HG02840 (cell line): Measurements from ENCODE around the gene GFPT1.
"Not testable (repeated sequence)": the region's sequence is repeated elsewhere in the genome, so short reads cannot be mapped to it uniquely, and the experiment has no call there.

Source experiments
- ATAC-seq: cut with Tn5 transposase; IDR thresholded peaks from one replicate; pipeline ENCODE4 v1.9.1; 2021; ENCODE audit warnings: mild to moderate bottlenecking, moderate library complexity, moderate number of reproducible peaks; ENCODE audit not compliant: unreplicated experiment, low FRiP score

The GFPT1 gene

DNA sequence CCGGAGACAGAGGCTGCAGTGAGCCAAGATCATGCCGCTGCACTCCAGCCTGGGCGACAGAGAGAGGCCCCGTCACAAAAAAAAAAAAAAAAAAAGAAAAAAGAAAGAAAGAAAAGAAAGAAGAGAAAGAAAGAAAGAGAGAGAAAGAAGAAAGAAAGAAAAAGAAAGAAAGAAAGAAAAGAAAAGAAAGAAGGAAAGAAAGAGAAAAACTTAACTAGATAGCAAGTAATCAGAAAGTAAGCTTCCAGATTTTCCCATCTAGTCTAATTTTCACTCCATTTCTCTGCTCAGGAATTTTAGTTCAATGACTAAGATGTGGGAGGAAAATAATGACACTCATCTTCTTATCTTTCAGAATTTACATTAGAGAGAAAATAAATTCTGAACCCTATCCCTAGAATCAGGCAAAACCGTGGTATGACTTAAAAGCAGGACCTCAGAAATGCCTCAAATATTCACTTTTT, 2.4 kb downstream of the GFPT1 start:
- ATAC-seq: no peak

- no peak for ATAC-seq
Observed at GRCh38 chr2:69383176-69383812, 3.7 kb downstream of the GFPT1 start.

DNA sequence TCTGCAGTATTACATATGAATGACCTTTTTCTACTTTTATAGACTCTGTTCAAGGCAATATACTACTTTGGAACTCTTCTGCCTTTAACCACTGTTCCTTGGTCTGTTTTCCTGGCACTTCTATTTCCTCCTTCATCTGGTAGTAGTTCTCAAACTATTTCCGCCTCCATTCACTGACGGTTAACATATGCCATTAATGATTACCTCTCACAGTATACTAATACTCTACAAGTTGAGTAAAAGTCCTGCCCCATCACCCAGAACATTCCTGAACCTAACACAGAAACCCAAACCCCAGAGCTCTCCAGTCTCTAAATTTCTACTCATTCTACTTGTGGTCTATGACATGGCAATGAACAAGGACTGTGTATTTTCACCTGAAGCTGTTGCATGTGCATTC, 4.5 kb downstream of the GFPT1 start:
- no peak for ATAC-seq

DNA sequence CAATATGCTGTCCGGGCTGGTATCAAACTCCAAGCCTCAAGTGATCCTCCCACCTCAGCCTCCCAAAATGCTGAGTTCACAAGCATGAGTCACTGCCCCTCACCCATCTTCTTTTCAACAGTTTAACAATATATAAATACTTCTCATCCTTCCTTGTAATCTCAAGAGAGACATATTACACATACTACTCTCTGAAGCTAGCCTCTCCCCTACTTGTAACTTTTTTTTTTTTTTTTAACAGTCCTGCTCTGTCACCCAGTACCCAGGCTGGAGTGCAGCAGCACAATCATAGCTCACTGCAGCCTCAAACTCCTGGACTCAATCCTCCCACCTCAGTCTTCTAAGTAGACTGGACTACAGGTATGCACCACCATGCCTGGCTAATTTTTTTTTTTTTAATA, 5.7 kb downstream of the GFPT1 start:
- ATAC-seq: no peak

DNA sequence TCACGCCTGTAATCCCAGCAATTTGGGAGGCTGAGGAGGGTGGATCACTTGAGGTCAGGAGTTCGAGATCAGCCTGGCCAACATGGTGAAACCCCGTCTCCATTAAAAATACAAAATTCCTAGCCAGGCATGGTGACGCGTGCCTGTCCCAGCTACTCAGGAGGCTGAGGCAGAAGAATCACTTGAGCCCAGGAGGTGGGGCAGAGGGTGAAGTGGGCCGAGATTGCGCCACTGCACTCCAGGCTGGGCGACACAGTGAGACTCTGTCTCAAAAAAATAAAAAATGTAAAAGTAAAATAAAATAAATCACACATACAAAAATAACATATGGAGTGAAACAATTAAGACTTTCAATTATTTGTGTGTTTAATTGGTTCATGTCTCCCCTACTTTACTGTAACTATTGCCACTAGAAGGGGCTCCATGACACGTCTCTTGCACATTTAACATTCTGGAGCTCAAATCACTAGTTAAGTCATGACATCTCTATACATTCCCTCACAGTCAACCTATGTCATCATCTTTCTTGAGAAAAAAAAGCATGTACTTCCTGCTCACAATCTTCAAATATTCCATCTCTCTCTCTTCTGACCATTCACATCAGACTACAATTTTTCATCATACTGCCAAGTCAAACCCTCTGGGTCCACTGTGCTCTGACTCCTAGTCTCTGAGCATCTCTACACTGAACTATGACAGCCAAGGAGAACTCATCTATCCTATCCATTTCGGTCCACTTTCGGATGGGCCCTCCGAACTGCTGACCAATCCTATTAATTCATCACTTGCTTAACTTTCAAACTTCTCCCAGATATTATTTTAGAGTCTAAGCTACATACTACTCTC, 6.7 kb downstream of the GFPT1 start:
- no peak for ATAC-seq

DNA sequence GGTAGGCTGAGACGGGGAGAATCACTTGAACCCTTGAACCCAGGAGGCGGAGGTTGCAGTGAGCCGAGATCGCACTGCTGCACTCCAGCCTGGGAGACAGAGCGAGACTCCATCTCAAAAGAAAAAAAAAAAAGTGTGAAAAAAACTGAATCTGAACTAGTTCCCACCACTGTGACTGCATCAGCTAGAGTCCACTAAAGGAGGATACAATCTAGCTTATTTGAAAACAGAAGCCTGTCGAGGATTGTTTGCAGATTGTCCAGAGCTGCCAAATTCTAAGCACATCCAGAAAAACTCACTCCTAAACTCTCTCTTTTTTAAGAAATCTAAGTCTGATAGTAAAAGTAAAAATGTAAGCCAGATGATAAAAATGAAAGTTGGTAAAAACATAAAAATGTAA, 10.6 kb downstream of the GFPT1 start:
- no peak for ATAC-seq

DNA sequence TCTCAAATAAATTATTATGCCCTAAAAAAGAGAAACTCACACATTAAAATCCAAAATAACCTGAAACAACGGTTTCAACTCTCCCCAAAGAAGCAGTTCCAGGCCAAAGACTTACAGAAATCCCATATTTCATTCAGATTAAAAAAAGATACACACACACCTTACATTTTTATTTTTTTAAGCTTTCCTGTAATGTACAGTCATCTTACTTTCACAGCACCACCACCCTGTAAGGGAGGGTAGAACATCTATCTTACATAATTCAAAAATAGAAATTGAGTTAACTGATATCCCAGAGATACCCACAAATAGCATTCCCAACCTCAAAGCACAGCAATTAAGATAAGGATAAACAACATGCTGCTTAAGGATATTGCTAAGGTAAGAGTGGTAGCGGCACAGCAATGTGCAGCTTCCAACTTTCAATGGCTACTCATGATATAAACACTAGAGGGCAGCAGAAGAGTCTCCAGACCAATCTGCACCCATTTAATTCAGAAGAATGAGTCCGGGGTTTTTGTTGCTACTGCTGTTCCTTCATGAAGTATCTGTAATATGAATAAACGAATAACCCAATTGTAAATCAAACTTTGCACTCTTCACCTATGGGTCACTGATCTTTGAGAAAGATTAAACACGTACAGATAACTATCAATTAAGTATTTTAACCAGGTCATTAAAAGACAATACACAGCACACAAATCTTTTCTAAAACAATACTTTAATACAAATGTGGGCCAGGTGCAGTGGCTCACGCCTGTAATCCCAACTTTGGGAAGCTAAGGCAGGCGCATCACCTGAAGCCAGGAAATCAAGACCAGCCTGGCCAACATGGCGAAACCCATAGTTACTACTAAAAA, 11.3 kb downstream of the GFPT1 start:
- no peak for ATAC-seq

GRCh38 chr2:69372767-69373166, 14.3 kb downstream of the GFPT1 start:
- ATAC-seq: no peak

DNA sequence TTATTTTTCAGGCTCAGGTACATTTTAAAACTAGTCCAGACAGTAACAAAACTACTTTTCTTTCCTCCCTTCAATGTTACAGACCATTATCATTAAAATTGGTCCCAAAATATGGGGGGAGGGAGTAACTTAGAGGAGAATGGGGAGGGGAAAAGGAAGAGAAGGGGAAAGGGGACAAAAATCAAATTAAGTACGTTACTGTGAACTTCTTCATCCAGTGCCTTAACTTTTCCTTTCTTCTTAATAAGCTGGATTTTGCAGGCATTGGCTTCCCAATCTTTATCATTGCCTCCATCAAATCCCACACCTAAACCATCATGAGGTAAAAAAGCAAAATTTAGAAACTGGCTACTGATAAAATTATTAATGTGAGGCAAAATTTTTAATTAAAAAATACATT, 17.2 kb downstream of the GFPT1 start:
- no peak for ATAC-seq

DNA sequence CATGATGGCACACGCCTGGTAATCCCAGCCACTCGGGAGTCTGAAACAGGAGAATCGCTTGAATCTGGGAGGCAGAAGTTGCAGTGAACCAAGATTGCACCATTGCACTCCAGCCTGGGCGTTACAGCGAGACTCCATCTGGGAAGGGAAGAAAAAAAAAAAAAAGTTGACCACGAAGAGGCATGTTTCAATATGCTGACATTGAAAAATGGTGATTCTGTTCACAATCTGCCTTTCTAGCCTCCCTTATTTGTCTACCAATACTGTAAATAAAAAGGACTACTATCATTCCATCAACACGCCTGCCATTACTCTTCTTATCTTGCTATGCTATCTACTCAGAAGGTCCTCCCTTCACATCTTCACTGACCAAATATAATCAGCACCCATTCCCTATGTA, 18.4 kb downstream of the GFPT1 start:
- ATAC-seq: no peak

GRCh38 chr2:69359371-69359770, 27.7 kb downstream of the GFPT1 start:
- ATAC-seq: no peak

DNA sequence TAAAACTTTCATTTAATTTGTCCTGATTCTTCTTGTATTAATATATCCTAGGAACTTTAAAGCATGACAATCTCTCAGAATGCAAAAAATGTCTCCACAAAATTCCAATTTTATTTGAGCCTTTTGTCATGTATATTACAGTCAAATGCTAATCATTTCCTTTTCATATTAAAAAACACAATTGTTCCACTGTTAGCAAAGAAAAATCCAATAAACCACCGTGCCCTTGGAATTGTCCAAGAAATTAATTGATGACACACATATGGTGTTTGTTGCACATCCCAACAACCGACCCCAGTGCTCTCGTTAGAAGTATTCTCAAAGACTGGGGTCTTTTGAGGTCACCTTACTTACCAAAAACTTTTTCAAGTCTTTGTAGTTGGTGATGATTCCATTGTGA, 28.1 kb downstream of the GFPT1 start:
- ATAC-seq: no peak

GRCh38 chr2:69356471-69356870, 30.6 kb downstream of the GFPT1 start:
- ATAC-seq: no peak

GRCh38 chr2:69354976-69355375, 32.1 kb downstream of the GFPT1 start:
- not testable (repeated sequence) for ATAC-seq

DNA sequence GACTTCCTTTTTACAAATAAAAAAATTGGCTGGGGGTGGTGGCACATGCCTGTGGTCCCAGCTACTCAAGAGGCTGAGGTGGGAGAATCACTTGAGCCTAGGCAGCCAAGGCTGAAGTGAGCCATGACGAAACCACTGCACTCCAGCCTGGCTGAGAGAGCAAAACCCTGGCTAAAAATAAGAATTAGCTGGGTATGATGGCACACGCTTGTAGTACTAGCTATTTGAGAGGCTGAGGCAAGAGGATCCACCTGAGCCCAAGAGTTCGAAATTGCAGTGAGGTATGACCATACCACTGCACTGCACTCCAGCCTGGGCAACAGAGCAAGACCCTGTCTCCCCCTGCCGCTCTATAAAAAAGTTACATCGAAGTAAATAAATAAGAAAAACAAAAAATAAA, 33.7 kb downstream of the GFPT1 start:
- ATAC-seq: no peak

- no peak for ATAC-seq
Observed at GRCh38 chr2:69348781-69349180, 38.2 kb downstream of the GFPT1 start.

DNA sequence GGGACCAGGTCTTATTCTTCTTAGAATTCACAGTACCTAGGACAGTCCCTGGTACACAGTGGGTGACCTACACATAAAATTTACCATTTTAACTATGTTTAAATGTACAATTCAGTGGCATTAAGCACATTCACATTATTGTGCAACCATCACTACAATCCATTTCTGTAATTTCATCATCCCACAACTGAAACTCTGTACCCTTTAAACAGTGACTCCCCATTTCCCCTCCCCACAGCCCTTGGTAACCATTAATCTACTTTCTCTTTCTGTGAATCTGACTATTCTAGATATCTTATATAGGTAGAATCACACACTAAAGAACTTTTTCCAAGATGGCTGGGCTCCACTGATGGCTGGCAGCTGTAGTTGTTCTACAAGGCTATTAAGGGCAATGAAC, 41.6 kb downstream of the GFPT1 start:
- ATAC-seq: no peak

DNA sequence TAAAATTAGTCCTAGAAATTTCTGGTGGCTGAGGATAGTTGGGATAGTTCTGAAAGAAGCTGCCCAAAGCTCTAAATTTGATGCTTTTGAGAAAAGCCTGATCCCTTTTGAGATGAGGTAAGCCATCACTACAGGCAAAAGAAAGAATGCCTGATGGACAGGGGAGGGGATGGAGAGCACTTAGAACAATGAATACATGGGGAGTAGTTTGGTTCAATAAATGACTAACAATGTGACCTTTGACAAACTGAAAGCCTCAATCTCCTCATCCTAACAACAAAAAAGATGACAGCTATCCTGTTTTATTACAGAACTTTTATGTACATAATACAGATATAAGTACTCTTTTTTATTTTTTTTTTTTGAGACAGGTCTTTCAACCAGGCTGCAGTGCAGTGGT, 42.7 kb downstream of the GFPT1 start:
- ATAC-seq: no peak

- ATAC-seq: no peak
Observed at GRCh38 chr2:69340101-69340775, 46.8 kb downstream of the GFPT1 start.

DNA sequence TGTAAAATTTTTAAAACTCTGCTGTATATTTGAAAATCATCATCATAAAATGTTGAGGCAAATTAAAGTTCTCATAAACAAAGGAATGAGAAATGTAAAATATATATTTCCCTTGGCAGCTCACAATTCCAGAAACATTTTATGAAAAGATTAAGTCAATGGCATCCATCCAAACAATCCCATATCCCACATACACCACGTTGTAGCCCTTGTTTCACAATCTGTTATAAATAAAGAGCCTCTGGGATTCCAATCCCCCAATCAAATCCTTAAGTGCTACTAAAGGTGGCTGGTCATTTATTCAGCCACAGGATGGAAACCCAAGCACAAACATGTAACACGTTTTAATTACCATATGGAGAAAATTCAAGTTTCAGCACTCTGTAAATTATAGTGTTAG, 51.7 kb downstream of the GFPT1 start:
- no peak for ATAC-seq

DNA sequence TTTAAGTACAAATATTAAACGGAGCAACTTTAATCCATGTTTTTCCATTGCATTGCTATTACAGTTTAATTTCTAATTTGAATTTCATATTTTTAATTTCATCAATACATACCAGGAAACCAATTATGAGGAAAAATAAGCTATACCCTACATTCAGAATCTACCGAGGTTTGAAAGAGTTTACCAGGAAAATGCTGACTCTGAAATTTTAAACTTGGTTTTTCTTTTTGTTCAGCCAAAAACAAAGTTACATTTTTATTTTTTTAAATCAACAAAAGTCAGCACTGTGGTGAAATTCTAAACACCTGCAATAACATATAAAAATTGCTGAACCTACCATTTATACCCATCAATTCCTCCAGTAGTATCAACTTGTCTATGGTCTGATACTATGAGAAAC, 53.7 kb downstream of the GFPT1 start:
- no peak for ATAC-seq
